Measurements from ENCODE around the gene HNF1A. TPM values are rescaled to one million over a fixed set of nuclear protein-coding genes. Genes with fewer than 3 reads are reported as not detected.

The HNF1A gene
- total RNA-seq, 2 experiments from 2014 or later: not detected

DNA sequence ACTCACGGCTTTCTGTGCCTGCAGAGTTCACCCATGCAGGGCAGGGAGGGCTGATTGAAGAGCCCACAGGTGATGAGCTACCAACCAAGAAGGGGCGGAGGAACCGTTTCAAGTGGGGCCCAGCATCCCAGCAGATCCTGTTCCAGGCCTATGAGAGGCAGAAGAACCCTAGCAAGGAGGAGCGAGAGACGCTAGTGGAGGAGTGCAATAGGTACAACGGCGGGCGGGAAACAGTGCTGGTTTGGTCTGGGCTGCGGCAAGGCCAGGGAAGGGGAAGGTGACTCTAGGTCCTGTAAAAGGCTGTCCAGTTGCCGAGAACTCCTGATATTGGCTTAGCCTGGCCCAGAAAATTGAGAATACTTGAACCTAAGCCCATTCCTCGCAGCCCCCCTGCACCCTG is 15.2 kb downstream of the HNF1A start:
- no peak for DNase-seq
- intact Hi-C loops (cut with micrococcal nuclease): no loop called here
- peaks cover 5% of the 10 kb centered on the region for H3K27me3 Mint-ChIP-seq (ENCODE audit: low read depth)
- H3K4me1 Mint-ChIP-seq (ENCODE audit: low read depth): no peaks in the 10 kb centered on the region
- CTCF ChIA-PET: interaction anchor here (0.9 to 1.1 kb wide), 2 partner anchors 11 to 13 kb away, joined by 3 to 8 read pairs; no protein-coding TSS in a partner anchor
- no peaks in the 10 kb centered on the region for H3K9me3 Mint-ChIP-seq
- no peak overlapping the region for H3K4me3 Mint-ChIP-seq
- no peak overlapping the region for H3K27ac Mint-ChIP-seq
- H3K36me3 Mint-ChIP-seq (ENCODE audit: low read depth): no peaks in the 10 kb centered on the region

DNA sequence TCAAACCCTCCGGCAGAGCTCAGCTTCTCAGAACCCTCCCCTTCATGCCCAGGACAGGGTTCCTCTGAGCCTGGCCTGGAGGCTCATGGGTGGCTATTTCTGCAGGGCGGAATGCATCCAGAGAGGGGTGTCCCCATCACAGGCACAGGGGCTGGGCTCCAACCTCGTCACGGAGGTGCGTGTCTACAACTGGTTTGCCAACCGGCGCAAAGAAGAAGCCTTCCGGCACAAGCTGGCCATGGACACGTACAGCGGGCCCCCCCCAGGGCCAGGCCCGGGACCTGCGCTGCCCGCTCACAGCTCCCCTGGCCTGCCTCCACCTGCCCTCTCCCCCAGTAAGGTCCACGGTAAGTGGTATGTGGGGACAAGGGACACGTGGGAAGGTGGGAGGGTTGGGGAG is 15.7 kb downstream of the HNF1A start:
- Mint-ChIP-seq H3K27ac (no peak overlapping the region), H3K9me3 (no peaks in the 10 kb centered on the region), H3K27me3 (ENCODE audit: low read depth) (peaks cover 5% of the 10 kb centered on the region), H3K36me3 (ENCODE audit: low read depth) (no peaks in the 10 kb centered on the region), H3K4me3 (no peak overlapping the region), H3K4me1 (ENCODE audit: low read depth) (no peaks in the 10 kb centered on the region)
- no peak for DNase-seq
- CTCF ChIA-PET: interaction anchor here (0.9 kb wide), 1 partner anchor 12 kb away, joined by 3 read pairs; no protein-coding TSS in a partner anchor
- intact Hi-C loops (cut with micrococcal nuclease): no loop called here

DNA sequence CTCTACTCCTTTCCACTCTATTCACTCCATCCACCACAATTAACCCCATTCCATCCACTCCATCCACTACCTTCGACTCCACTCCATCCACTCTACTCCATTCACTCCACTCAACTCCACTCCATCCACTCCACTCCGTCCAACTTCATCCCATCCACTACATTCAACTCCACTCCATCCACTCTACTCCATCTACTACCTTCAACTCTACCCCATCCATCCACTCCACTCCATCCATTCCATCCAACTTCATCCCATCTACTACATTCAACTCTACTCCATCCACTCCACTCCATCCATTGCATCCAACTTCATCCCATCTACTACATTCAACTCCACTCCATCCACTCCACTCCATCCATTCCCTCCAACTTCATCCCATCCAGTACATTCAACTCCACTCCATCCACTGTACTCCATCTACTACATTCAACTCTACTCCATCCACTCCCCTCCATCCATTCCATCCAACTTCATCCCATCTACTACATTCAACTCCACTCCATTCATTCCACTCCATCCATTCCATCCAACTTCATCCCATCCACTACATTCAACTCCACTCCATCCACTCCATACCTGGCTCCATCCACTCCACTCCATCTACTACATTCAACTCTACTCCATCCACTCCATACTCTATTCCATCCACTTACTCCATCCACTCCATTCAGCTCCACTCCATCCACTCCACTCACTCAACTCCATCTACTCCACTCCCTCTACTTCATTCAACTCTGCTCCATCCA is 16.4 kb downstream of the HNF1A start:
- peaks cover 5% of the 10 kb centered on the region for H3K27me3 Mint-ChIP-seq (ENCODE audit: low read depth)
- no peaks in the 10 kb centered on the region for H3K36me3 Mint-ChIP-seq (ENCODE audit: low read depth)
- CTCF ChIA-PET: no interaction called here
- intact Hi-C loops (cut with micrococcal nuclease): no loop called here
- DNase-seq: no peak
- no peak overlapping the region for H3K27ac Mint-ChIP-seq
- H3K4me1 Mint-ChIP-seq (ENCODE audit: low read depth): no peaks in the 10 kb centered on the region
- no peak overlapping the region for H3K4me3 Mint-ChIP-seq
- no peaks in the 10 kb centered on the region for H3K9me3 Mint-ChIP-seq

DNA sequence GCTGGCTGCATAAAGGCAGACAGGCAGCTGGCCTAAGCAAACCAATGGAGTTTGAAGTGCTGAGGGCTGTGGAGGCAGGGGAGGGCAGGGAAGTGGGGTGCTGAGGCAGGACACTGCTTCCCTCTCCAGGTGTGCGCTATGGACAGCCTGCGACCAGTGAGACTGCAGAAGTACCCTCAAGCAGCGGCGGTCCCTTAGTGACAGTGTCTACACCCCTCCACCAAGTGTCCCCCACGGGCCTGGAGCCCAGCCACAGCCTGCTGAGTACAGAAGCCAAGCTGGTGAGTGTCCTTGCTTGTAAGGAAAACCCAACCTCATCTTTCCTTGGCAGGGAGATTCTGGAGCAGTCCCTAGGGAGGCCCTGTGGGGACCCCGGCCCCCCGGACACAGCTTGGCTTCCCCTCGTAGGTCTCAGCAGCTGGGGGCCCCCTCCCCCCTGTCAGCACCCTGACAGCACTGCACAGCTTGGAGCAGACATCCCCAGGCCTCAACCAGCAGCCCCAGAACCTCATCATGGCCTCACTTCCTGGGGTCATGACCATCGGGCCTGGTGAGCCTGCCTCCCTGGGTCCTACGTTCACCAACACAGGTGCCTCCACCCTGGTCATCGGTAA is 17.9 kb downstream of the HNF1A start:
- H3K4me1 Mint-ChIP-seq (ENCODE audit: low read depth): no peaks in the 10 kb centered on the region
- intact Hi-C loops (cut with micrococcal nuclease): no loop called here
- no peak overlapping the region for H3K27ac Mint-ChIP-seq
- no peaks in the 10 kb centered on the region for H3K9me3 Mint-ChIP-seq
- no peak for DNase-seq
- H3K36me3 Mint-ChIP-seq (ENCODE audit: low read depth): no peaks in the 10 kb centered on the region
- H3K27me3 Mint-ChIP-seq (ENCODE audit: low read depth): peaks cover 5% of the 10 kb centered on the region
- no peak overlapping the region for H3K4me3 Mint-ChIP-seq
- CTCF ChIA-PET: interaction anchor here (0.5 kb wide), 1 partner anchor 100 kb away, joined by 4 read pairs; no protein-coding TSS in a partner anchor

DNA sequence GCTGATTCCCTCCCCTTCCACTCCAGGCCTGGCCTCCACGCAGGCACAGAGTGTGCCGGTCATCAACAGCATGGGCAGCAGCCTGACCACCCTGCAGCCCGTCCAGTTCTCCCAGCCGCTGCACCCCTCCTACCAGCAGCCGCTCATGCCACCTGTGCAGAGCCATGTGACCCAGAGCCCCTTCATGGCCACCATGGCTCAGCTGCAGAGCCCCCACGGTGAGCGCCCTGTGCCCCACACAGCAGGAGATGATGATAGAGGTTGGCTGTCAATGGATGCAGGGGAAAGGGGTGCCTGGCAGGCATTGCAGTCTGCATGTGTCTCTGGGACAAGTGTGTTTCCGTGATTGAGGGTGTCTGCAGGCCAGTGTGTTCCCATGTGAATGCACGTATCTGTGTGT is 19.1 kb downstream of the HNF1A start:
- intact Hi-C loops (cut with micrococcal nuclease): no loop called here
- Mint-ChIP-seq H3K4me1 (ENCODE audit: low read depth) (no peaks in the 10 kb centered on the region), H3K4me3 (no peak overlapping the region), H3K9me3 (no peaks in the 10 kb centered on the region), H3K27me3 (ENCODE audit: low read depth) (peaks cover 5% of the 10 kb centered on the region), H3K27ac (no peak overlapping the region), H3K36me3 (ENCODE audit: low read depth) (peaks cover 1% of the 10 kb centered on the region)
- CTCF ChIA-PET: interaction anchor here (0.7 to 1.9 kb wide), 3 partner anchors 8 to 64 kb away, joined by 4 to 7 read pairs (median 6); no protein-coding TSS in a partner anchor
- no peak for DNase-seq

DNA sequence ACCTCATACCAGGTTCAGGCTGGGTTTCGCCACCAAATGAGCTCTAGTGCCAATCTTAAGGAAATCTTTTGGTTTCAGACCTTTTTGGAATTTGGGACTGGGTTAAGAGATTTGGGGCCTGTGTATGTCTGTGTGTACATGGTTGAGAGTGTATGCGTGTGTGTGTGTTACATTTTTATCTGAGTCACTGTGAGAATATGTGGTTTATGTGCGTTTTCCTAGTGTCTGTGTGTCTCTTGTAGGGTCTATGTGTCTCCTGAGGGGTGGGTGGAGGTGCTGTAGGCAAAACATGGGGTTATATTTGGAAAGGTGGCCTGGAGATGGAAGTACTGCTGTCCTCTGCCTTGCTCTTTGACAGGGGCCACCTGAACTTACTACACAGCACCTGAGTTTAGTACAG is 20.1 kb downstream of the HNF1A start:
- intact Hi-C loops (cut with micrococcal nuclease): no loop called here
- H3K4me1 Mint-ChIP-seq (ENCODE audit: low read depth): no peaks in the 10 kb centered on the region
- CTCF ChIA-PET: interaction anchor here (1.9 kb wide), 1 partner anchor 27 kb away, joined by 7 read pairs; no protein-coding TSS in a partner anchor
- DNase-seq: no peak
- no peak overlapping the region for H3K4me3 Mint-ChIP-seq
- H3K27ac Mint-ChIP-seq: no peak overlapping the region
- H3K36me3 Mint-ChIP-seq (ENCODE audit: low read depth): peaks cover 5% of the 10 kb centered on the region
- no peaks in the 10 kb centered on the region for H3K9me3 Mint-ChIP-seq
- H3K27me3 Mint-ChIP-seq (ENCODE audit: low read depth): peaks cover 5% of the 10 kb centered on the region

DNA sequence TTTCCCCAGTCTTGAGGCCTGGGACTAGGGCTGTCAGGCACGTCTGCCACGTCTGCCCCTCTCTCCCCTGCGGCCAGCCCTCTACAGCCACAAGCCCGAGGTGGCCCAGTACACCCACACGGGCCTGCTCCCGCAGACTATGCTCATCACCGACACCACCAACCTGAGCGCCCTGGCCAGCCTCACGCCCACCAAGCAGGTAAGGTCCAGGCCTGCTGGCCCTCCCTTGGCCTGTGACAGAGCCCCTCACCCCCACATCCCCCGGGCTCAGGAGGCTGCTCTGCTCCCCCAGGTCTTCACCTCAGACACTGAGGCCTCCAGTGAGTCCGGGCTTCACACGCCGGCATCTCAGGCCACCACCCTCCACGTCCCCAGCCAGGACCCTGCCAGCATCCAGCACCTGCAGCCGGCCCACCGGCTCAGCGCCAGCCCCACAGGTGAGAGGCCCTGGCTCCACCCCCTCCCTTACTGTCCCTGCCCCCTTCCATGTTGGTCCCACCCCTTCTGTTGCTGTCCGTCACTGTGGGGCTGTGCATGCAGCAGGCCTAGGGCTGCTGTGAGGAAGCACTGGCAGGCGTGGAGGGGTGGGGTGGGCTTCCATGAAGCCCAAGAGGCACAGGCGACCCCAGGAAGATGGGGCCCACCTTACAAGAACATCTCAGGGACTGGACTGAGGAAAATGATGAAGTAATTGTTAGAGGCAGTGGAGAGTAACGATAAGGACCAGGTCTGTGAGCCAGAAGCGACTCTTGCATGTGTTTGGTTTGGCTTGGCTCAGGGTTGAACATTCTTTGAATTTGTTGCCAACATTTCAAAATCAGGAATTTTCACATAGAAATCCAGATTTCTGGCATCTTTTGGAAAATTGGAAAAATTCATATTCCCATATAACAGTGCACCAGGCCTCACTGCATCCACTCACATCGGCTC is 21.1 kb downstream of the HNF1A start:
- Mint-ChIP-seq H3K36me3 (ENCODE audit: low read depth) (peaks cover 11% of the 10 kb centered on the region), H3K4me1 (ENCODE audit: low read depth) (no peaks in the 10 kb centered on the region), H3K27ac (no peak overlapping the region), H3K4me3 (no peak overlapping the region), H3K9me3 (no peaks in the 10 kb centered on the region), H3K27me3 (ENCODE audit: low read depth) (peaks cover 5% of the 10 kb centered on the region)
- no peak for DNase-seq
- CTCF ChIA-PET: no interaction called here
- intact Hi-C loops (cut with micrococcal nuclease): no loop called here

DNA sequence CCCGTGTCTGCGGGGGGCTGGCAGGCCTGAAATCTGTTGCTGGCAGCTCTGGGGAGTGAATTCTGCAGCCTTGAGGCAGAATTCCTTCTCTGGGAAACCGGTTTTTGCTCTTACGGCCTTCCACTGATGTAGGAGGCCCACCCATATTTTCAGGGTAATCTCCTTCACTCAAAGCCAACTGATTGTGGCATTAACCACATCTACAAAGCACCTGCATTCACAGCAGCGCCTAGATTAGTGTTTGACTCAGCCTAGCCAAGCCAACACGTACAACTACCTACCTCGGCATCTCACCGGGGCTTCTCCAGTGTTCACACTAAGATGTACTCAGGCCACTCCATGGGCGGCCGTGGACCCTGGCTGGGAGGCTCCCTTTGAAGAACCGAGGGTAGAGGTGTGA is 22.2 kb downstream of the HNF1A start:
- intact Hi-C loops (cut with micrococcal nuclease): no loop called here
- H3K36me3 Mint-ChIP-seq (ENCODE audit: low read depth): peaks cover 20% of the 10 kb centered on the region
- CTCF ChIA-PET: no interaction called here

DNA sequence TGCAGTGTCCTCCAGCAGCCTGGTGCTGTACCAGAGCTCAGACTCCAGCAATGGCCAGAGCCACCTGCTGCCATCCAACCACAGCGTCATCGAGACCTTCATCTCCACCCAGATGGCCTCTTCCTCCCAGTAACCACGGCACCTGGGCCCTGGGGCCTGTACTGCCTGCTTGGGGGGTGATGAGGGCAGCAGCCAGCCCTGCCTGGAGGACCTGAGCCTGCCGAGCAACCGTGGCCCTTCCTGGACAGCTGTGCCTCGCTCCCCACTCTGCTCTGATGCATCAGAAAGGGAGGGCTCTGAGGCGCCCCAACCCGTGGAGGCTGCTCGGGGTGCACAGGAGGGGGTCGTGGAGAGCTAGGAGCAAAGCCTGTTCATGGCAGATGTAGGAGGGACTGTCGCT is 22.7 kb downstream of the HNF1A start:
- H3K9me3 Mint-ChIP-seq: no peaks in the 10 kb centered on the region
- no peaks in the 10 kb centered on the region for H3K4me1 Mint-ChIP-seq (ENCODE audit: low read depth)
- intact Hi-C loops (cut with micrococcal nuclease): no loop called here
- H3K27me3 Mint-ChIP-seq (ENCODE audit: low read depth): no peaks in the 10 kb centered on the region
- no peak overlapping the region for H3K4me3 Mint-ChIP-seq
- H3K27ac Mint-ChIP-seq: no peak overlapping the region
- no peak for DNase-seq
- CTCF ChIA-PET: interaction anchor here (2.5 kb wide), 1 partner anchor 59 kb away, joined by 10 read pairs; no protein-coding TSS in a partner anchor
- H3K36me3 Mint-ChIP-seq (ENCODE audit: low read depth): peaks cover 20% of the 10 kb centered on the region

More for the DNA sequence above, 22.2 kb downstream of the HNF1A start:
- Mint-ChIP-seq H3K27me3 (ENCODE audit: low read depth) (no peaks in the 10 kb centered on the region), H3K27ac (no peak overlapping the region), H3K4me3 (no peak overlapping the region), H3K9me3 (no peaks in the 10 kb centered on the region), H3K4me1 (ENCODE audit: low read depth) (no peaks in the 10 kb centered on the region)
- DNase-seq: no peak

DNA sequence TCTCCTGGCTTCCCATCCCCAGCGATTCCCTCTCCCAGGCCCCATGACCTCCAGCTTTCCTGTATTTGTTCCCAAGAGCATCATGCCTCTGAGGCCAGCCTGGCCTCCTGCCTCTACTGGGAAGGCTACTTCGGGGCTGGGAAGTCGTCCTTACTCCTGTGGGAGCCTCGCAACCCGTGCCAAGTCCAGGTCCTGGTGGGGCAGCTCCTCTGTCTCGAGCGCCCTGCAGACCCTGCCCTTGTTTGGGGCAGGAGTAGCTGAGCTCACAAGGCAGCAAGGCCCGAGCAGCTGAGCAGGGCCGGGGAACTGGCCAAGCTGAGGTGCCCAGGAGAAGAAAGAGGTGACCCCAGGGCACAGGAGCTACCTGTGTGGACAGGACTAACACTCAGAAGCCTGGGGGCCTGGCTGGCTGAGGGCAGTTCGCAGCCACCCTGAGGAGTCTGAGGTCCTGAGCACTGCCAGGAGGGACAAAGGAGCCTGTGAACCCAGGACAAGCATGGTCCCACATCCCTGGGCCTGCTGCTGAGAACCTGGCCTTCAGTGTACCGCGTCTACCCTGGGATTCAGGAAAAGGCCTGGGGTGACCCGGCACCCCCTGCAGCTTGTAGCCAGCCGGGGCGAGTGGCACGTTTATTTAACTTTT is 23.6 kb downstream of the HNF1A start:
- intact Hi-C loops (cut with micrococcal nuclease): no loop called here
- H3K4me1 Mint-ChIP-seq (ENCODE audit: low read depth): no peaks in the 10 kb centered on the region
- H3K27ac Mint-ChIP-seq: no peak overlapping the region
- DNase-seq: no peak
- H3K4me3 Mint-ChIP-seq: no peak overlapping the region
- no peaks in the 10 kb centered on the region for H3K9me3 Mint-ChIP-seq
- H3K27me3 Mint-ChIP-seq (ENCODE audit: low read depth): no peaks in the 10 kb centered on the region
- CTCF ChIA-PET: interaction anchor here (2.5 kb wide), 1 partner anchor 58 kb away, joined by 10 read pairs; no protein-coding TSS in a partner anchor
- peaks cover 24% of the 10 kb centered on the region for H3K36me3 Mint-ChIP-seq (ENCODE audit: low read depth)

DNA sequence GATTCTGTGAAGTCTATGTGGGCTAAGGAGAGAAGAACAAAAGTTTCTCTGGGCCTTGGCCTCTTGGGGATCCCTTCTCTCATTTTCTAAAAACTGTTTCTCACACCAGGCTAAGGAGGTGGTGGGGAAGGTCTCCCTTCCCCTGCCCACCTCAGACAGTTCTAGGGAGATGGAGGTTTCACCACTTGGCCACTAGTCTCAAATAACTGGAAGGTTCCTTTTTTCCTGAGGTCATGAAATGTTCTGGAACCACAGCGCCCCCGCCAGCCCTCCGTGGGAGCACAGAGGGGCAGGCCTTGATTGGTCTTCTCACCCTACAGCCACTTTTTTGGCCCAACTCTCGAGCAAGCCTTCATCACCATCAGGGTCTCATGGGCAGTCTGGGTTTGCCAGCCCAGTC is 25.3 kb downstream of the HNF1A start:
- Mint-ChIP-seq H3K36me3 (ENCODE audit: low read depth) (peaks cover 24% of the 10 kb centered on the region), H3K4me3 (no peak overlapping the region), H3K27ac (no peak overlapping the region), H3K4me1 (ENCODE audit: low read depth) (no peaks in the 10 kb centered on the region), H3K9me3 (no peaks in the 10 kb centered on the region), H3K27me3 (ENCODE audit: low read depth) (no peaks in the 10 kb centered on the region)
- intact Hi-C loops (cut with micrococcal nuclease): no loop called here
- CTCF ChIA-PET: interaction anchor here (1.7 kb wide), 1 partner anchor 89 kb away, joined by 7 read pairs; no protein-coding TSS in a partner anchor
- DNase-seq: no peak

Data from activated naive CD4-positive, alpha-beta T cell treated with anti-CD3 and anti-CD28 coated beads for 36 hours (primary cell).